GM12873 (cell line): ENCODE results near the gene PLCH2.
A peak's percentile ranks its signal among the peaks of the same experiment; 100 is the strongest.

Experiments
- CTCF ChIP-seq: IDR thresholded peaks from 2 replicates; pipeline ENCODE4 v1.5.1; 2012; ENCODE audit warnings: low read depth, mild to moderate bottlenecking, moderate library complexity, low read length, control low read depth; ENCODE audit not compliant: insufficient read depth; ENCODE audit errors: missing control alignments

Gene PLCH2

GRCh38 chr1:2436876-2437275 lies 39.2 kb upstream of the PLCH2 start:
- no peak for TF ChIP-seq CTCF

- TF ChIP-seq CTCF, result no peak
Measured at GRCh38 chr1:2437617-2438016, 38.5 kb upstream of the PLCH2 start.

GRCh38 chr1:2438038-2438437 lies 38.1 kb upstream of the PLCH2 start:
- no peak for TF ChIP-seq CTCF

DNA sequence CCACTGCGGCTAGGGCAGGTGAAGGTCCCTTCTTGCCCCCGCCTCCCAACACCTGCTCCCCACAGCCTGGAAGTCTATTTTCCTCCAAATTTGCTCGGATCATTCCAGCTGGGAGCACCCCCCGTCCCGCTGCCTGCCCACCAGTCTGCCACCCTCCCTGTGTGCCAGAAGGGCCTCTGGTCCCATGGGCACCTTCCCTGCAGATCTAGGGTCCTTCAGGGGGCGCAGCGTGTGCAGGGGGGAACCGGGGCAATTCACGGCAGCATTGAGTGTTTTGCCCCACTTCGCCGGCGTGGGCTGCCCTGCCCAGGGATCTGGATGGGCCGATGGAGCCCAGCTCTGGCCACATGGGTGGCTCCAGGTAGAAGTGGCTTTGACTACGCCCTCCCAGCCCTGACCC lies 37.4 kb upstream of the PLCH2 start:
- TF ChIP-seq CTCF, result no peak

DNA sequence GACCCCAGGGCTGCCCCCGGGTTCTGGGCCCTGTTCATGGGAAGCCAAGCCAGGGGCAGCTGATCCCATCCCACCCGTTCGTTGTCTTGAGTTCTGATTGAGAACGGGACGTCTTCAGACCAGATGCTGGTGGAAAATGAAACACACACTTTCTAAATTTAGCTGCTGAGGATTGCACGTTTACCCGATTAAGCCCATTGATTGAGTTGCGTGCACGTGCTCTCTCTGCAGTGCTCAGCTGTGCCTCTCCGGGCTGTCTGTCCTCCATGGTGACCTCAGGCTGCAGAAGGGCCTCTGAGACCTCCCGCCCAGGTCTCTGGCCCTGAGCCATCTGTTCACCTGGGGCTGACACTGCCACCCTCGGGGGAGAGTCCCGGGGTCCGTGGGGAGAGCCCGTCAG lies 36.7 kb upstream of the PLCH2 start:
- TF ChIP-seq CTCF, result no peak

DNA sequence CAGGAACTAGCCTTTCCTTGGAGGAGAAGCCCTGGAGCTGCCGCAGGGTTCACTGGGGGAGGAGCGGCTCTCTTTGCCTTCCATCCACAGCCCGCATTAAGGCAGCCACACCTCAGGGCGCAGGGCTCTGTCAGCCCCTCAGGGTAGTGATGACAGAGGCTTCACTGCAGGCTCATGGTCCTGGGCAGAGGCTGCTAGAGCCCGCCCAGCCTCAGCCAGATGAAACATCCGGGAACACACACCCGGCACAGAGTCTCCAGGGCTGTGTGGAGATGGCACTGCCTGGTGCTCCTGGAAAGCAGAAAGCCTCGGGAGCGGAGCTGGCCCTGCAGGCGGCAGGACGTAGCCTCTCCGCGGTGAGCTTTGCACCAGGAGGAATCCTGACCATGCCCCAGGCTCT lies 34.3 kb upstream of the PLCH2 start:
- no peak for TF ChIP-seq CTCF

- no peak for TF ChIP-seq CTCF
Measured at GRCh38 chr1:2442661-2443060, 33.4 kb upstream of the PLCH2 start.

- TF ChIP-seq CTCF, result peak; percentile 4
Measured at GRCh38 chr1:2443277-2444137, 32.6 kb upstream of the PLCH2 start.
